Measurements from ENCODE around the gene NYAP2. TPM values are rescaled to one million over a fixed set of nuclear protein-coding genes. Genes with fewer than 3 reads are reported as not detected.

NYAP2 gene
- total and polyA plus RNA-seq, 10 of the 15 experiments (the other 5 are each of a cell fraction or from before 2014, with no cell fraction given): 0.03 TPM; not detected in 9

- H3K9me3 ChIP-seq (replicated peaks; ENCODE audit: control insufficient read depth, insufficient read depth, low read length): no peaks in the 10 kb centered on the region
These were observed 290.6 kb downstream of the NYAP2 start for GRCh38 chr2:225690153-225690552.

More at GRCh38 chr2:225690153-225690552, 290.6 kb downstream of the NYAP2 start:
- H3K9ac ChIP-seq (ENCODE audit: control insufficient read depth, insufficient read depth, low read length): no peak overlapping the region
- TF ChIP-seq USF2 (IDR thresholded peaks at IDR 0.05; ENCODE audit: borderline replicate concordance, low read depth, low read length): no peak
- no peak for TF ChIP-seq MXI1 (IDR thresholded peaks at IDR 0.05; ENCODE audit: low read depth, low read length)
- TF ChIP-seq CREM (IDR thresholded peaks at IDR 0.05; ENCODE audit: low read depth): no peak
- no peak for TF ChIP-seq RUNX3 (IDR thresholded peaks at IDR 0.05; ENCODE audit: low read length)
- no peak for TF ChIP-seq ZNF384 (IDR thresholded peaks at IDR 0.05; ENCODE audit: borderline replicate concordance, low read depth, low read length)
- TF ChIP-seq ZNF24 (IDR thresholded peaks at IDR 0.05): no peak
- no peak for TF ChIP-seq REST (IDR thresholded peaks at IDR 0.05; ENCODE audit: low read depth, low read length)
- no peak for TF ChIP-seq RBBP5 (conservative IDR thresholded peaks at IDR 0.05)
- no peak for TF ChIP-seq KAT2A (conservative IDR thresholded peaks at IDR 0.05; ENCODE audit: control insufficient read depth, low read depth, low read length)
- TF ChIP-seq CHD1 (IDR thresholded peaks at IDR 0.05; ENCODE audit: low read depth, low read length): no peak
- no peaks in the 10 kb centered on the region for H3K27me3 ChIP-seq (replicated peaks in 1 of 2; ENCODE audit: control insufficient read depth in 2 of 2, insufficient read depth in 2 of 2, low read length in 1 of 2)
- POLR2A ChIA-PET: no interaction called here
- no peak overlapping the region for H3K27ac ChIP-seq (ENCODE audit: control insufficient read depth, insufficient read depth)
- no peak overlapping the region for H2AFZ ChIP-seq (ENCODE audit: control insufficient read depth, low read depth, low read length)
- no TSS peak for BruUV-seq (replicated peaks)
- intact Hi-C loops (cut with micrococcal nuclease; ENCODE audit: unreplicated experiment): no loop called here
- H3K4me2 ChIP-seq (ENCODE audit: control insufficient read depth, insufficient read depth): no peak overlapping the region
- SMC1A ChIA-PET (ENCODE audit: uncharacterized antibody, unreplicated experiment): no interaction called here
- CTCF ChIA-PET: no interaction called here
- no peak for DNase-seq (ENCODE audit: low read depth, low spot score)
- in situ Hi-C loops (cut with MboI): no loop called here
- H3K79me2 ChIP-seq (ENCODE audit: control insufficient read depth, insufficient read depth, low read length): no peaks in the 10 kb centered on the region
- no peaks in the 10 kb centered on the region for H3K4me1 ChIP-seq (ENCODE audit: control insufficient read depth, insufficient read depth, low read length)
- H3K4me3 ChIP-seq: no peak overlapping the region
- FAIRE-seq: no peak
- no peaks in the 10 kb centered on the region for H4K20me1 ChIP-seq (ENCODE audit: control insufficient read depth, insufficient read depth)
- RAD21 ChIA-PET (ENCODE audit: unreplicated experiment): no interaction called here
- H3K36me3 ChIP-seq (ENCODE audit: control insufficient read depth in 2 of 2, insufficient read depth in 2 of 2, low read length in 1 of 2): no peaks in the 10 kb centered on the region
- ATAC-seq: no peak
- WGBS (ENCODE audit: insufficient coverage, insufficient replicate concordance, low lambda C conversion rate, missing lambda C conversion rate): 0% methylated on average over 1 of the region's 1 CpG

All from GM12878 (cell line).